PC-3 (cell line): ENCODE data around the gene SLC4A2.

ENCODE experiments used
- EZH2 ChIP-seq: fragments of 300-600 bp; sonication (generic); IDR thresholded peaks from one replicate; pipeline ENCODE4 v1.6.1; 2017; ENCODE audit warnings: antibody characterized with exemption, mild to moderate bottlenecking, low read length; ENCODE audit not compliant: unreplicated experiment
- TF ChIP-seq, protein P1 (sequence below): fragments of 300-600 bp; sonication (generic); conservative IDR thresholded peaks from 2 replicates; pipeline ENCODE4 v1.5.1; 2017; ENCODE audit warnings: antibody characterized with exemption, low read depth, mild to moderate bottlenecking, low read length

DNA sequence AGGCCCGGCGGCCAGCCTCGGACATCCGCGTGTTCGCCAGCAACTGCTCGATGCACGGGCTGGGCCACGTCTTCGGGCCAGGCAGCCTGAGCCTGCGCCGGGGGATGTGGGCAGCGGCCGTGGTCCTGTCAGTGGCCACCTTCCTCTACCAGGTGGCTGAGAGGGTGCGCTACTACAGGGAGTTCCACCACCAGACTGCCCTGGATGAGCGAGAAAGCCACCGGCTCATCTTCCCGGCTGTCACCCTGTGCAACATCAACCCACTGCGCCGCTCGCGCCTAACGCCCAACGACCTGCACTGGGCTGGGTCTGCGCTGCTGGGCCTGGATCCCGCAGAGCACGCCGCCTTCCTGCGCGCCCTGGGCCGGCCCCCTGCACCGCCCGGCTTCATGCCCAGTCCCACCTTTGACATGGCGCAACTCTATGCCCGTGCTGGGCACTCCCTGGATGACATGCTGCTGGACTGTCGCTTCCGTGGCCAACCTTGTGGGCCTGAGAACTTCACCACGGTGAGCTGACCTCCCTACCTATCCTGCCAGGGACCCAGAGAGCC is 10.4 kb upstream of the SLC4A2 start:
- TF ChIP-seq, protein P1, sequence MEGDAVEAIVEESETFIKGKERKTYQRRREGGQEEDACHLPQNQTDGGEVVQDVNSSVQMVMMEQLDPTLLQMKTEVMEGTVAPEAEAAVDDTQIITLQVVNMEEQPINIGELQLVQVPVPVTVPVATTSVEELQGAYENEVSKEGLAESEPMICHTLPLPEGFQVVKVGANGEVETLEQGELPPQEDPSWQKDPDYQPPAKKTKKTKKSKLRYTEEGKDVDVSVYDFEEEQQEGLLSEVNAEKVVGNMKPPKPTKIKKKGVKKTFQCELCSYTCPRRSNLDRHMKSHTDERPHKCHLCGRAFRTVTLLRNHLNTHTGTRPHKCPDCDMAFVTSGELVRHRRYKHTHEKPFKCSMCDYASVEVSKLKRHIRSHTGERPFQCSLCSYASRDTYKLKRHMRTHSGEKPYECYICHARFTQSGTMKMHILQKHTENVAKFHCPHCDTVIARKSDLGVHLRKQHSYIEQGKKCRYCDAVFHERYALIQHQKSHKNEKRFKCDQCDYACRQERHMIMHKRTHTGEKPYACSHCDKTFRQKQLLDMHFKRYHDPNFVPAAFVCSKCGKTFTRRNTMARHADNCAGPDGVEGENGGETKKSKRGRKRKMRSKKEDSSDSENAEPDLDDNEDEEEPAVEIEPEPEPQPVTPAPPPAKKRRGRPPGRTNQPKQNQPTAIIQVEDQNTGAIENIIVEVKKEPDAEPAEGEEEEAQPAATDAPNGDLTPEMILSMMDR, result no peak
- TF ChIP-seq EZH2, result no peak
